Measurements from ENCODE around the gene FOXA2.

GRCh38 chr20:22568872-22569344 is 15.5 kb downstream of the FOXA2 start:
- TF ChIP-seq POLR2A (IDR thresholded peaks at IDR 0.05), result no peak
- no peak for TF ChIP-seq CTCF (IDR thresholded peaks at IDR 0.05 in 8 of 11, conservative IDR thresholded peaks at IDR 0.05 in 3 of 11)

Data from spleen (tissue), 7 donors.